ENCODE data around the gene PPP2R5C. TPM values are rescaled to one million over a fixed set of nuclear protein-coding genes. Genes with fewer than 3 reads are reported as not detected.

PPP2R5C gene
- total RNA-seq, 1 experiment from 2014 or later: 89.9 TPM

GRCh38 chr14:101825797-101826196 is 64.3 kb downstream of the PPP2R5C start:
- no peak overlapping the region for H3K4me3 Mint-ChIP-seq
- H3K36me3 Mint-ChIP-seq: peaks cover 12% of the 10 kb centered on the region
- H3K4me1 Mint-ChIP-seq: no peaks in the 10 kb centered on the region
- no peak overlapping the region for H3K27ac Mint-ChIP-seq
- ATAC-seq (no peak), DNase-seq (ENCODE audit: low spot score) (no peak)
- H3K27me3 Mint-ChIP-seq (ENCODE audit: low read depth): no peaks in the 10 kb centered on the region
- TF ChIP-seq FOXP1 (CRISPR knock-in tag; IDR thresholded peaks at IDR 0.05; ENCODE audit: borderline replicate concordance) (no peak), ZNF532 (CRISPR knock-in tag; IDR thresholded peaks at IDR 0.05; ENCODE audit: borderline replicate concordance) (no peak), TCF7 (CRISPR knock-in tag; IDR thresholded peaks at IDR 0.05; ENCODE audit: low read depth) (no peak), PRDM15 (CRISPR knock-in tag; IDR thresholded peaks at IDR 0.05) (no peak), ATF6 (CRISPR knock-in tag; IDR thresholded peaks at IDR 0.05) (no peak), ETV6 (CRISPR knock-in tag; IDR thresholded peaks at IDR 0.05) (no peak), PRRX2 (CRISPR knock-in tag; IDR thresholded peaks at IDR 0.05) (no peak), SMAD4 (CRISPR knock-in tag; IDR thresholded peaks at IDR 0.05) (no peak), ZNF138 (CRISPR knock-in tag; conservative IDR thresholded peaks at IDR 0.05) (no peak), ELF4 (CRISPR knock-in tag; IDR thresholded peaks at IDR 0.05; ENCODE audit: low read depth) (no peak), ZNF512 (CRISPR knock-in tag; IDR thresholded peaks at IDR 0.05; ENCODE audit: borderline replicate concordance) (no peak), ATF3 (CRISPR knock-in tag; conservative IDR thresholded peaks at IDR 0.05) (no peak), ESRRA (CRISPR knock-in tag; IDR thresholded peaks at IDR 0.05; ENCODE audit: borderline replicate concordance) (no peak)
- ChIA-PET CTCF (no interaction called here), POLR2A (no interaction called here)
- peaks cover 12% of the 10 kb centered on the region for H3K9me3 Mint-ChIP-seq

GRCh38 chr14:101826351-101826750 is 64.8 kb downstream of the PPP2R5C start:
- Mint-ChIP-seq H3K4me1 (no peaks in the 10 kb centered on the region), H3K27ac (no peak overlapping the region), H3K27me3 (ENCODE audit: low read depth) (no peaks in the 10 kb centered on the region), H3K36me3 (peaks cover 12% of the 10 kb centered on the region), H3K4me3 (no peak overlapping the region), H3K9me3 (peaks cover 12% of the 10 kb centered on the region)
- no peak for ATAC-seq
- POLR2A ChIA-PET: no interaction called here
- CTCF ChIA-PET: no interaction called here
- DNase-seq (ENCODE audit: low spot score): no peak
- TF ChIP-seq ZNF416 (CRISPR knock-in tag; IDR thresholded peaks at IDR 0.05): no peak
- no peak for TF ChIP-seq PREB (CRISPR knock-in tag; IDR thresholded peaks at IDR 0.05; ENCODE audit: borderline replicate concordance)
- TF ChIP-seq SMAD3 (CRISPR knock-in tag; IDR thresholded peaks at IDR 0.05; ENCODE audit: borderline replicate concordance): no peak
- TF ChIP-seq ESRRA (CRISPR knock-in tag; IDR thresholded peaks at IDR 0.05; ENCODE audit: borderline replicate concordance): no peak
- no peak for TF ChIP-seq MYBL2 (CRISPR knock-in tag; IDR thresholded peaks at IDR 0.05)
- no peak for TF ChIP-seq RELA (CRISPR knock-in tag; IDR thresholded peaks at IDR 0.05; ENCODE audit: borderline replicate concordance)
- TF ChIP-seq ZNF121 (CRISPR knock-in tag; IDR thresholded peaks at IDR 0.05): no peak
- no peak for TF ChIP-seq ERG (CRISPR knock-in tag; IDR thresholded peaks at IDR 0.05)
- TF ChIP-seq ETV6 (CRISPR knock-in tag; IDR thresholded peaks at IDR 0.05): no peak
- TF ChIP-seq MAX (CRISPR knock-in tag; IDR thresholded peaks at IDR 0.05): no peak

Measured in WTC11 (cell line).